ENCODE measurements around the gene KCNC3.

Gene KCNC3

DNA sequence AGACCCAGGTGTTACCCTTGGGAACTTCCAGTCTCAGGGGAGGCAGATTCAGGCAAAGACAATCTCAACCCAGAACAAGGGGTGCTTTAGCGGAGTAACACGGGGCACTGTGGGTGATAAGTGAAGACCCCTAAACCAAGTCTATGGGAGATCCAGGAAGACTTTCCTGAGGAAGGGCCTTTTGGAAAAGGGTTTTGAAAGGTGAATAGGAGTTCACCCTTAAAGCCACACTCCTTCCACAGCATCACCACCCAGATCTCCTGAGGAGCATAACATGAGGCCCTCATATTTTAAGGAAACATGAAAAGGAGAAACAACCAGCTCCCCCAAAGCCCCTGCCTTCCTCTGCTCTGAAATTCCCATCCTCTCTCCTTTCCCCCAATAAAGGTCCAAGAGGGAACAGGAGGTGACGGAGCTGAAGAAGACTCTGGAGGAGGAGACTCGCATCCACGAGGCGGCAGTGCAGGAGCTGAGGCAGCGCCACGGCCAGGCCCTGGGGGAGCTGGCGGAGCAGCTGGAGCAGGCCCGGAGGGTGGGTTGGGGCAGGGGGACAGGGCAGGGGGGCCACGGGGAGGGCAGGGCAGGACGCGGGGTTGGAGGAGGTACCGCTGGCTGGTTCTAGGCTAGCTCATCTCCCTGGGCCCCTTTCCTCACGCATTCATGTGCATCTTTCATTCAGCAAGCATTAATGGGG lies 52.7 kb downstream of the KCNC3 start:
- no peak for DNase-seq (ENCODE audit: low read depth)

DNA sequence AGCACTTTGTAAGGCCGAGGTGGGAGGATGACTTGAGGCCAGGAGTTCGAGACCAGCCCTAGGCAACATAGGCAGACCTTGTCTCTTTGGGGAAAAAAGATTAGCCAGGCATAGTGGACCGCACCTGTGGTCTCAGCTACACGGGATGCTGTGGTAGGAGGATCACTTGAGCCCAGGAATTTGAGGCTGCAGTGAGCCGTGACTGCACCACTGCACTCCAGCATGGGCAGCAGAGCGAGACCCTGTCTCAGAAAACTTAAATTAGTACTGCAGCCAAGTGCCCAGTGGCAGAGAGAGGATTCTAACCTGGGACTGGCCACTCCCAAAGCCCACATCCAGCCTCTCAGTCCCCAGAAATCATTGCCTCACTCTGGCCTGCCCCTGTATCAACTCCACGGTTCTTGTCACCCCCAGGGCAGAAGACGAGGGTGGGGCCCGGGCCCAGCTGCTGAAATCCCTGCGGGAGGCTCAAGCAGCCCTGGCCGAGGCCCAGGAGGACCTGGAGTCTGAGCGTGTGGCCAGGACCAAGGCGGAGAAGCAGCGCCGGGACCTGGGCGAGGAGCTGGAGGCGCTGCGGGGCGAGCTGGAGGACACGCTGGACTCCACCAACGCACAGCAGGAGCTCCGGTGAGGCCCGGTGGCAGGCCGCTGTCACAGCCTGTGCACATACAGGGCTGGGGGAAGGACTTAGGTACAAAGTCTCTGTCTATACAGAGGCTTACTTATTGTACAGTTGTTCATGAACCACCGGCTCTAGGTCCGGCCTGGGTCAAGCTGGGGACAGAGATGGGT lies 53.4 kb downstream of the KCNC3 start:
- DNase-seq (ENCODE audit: low read depth): no peak

DNA sequence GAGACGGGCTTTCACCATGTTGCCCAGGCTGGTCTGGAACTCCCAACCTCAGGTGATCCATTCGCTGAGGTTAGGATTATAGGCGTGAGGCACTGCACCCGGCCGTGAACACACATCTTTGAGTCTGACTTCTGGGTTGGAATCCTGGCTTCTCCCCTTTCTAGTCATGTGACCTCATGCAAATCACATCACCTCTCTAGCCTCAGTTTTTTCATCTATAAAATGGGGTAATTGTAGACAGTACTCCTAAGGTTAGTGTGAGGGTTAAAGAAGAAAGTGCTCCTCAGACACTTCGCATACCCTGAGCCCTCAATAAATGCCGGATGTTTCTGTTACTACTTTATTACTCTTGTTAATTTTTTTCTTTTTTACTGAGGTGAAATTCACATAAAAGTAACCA lies 55.4 kb downstream of the KCNC3 start:
- DNase-seq (ENCODE audit: low read depth): no peak

DNA sequence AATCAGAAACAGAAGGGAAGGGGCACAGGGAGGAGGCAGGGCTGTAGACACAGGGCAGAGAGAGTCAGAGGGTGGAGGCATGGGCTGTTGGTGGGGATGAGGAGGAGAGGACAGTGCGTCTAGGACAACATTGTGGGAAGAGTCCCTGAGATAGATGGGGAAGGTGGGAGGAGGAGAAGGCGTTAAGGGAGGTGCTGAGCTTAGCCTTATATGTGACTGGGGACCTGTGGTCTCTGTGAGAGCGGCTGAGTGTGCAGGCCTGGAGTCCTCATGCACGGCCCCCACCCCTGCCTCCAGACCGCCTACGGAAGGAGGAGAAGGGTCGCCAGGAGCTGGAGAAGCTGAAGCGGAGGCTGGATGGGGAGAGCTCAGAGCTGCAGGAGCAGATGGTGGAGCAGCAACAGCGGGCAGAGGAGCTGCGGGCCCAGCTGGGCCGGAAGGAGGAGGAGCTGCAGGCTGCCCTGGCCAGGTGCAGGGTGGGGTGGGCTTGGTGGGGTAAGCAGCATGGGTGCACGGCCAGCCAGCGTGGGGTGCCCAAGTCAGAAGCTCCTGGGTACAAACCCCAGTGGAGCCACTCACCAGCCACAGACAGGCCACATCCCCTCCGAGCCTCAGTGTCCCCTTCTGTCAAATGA lies 56.8 kb downstream of the KCNC3 start:
- DNase-seq (ENCODE audit: low read depth): no peak

DNA sequence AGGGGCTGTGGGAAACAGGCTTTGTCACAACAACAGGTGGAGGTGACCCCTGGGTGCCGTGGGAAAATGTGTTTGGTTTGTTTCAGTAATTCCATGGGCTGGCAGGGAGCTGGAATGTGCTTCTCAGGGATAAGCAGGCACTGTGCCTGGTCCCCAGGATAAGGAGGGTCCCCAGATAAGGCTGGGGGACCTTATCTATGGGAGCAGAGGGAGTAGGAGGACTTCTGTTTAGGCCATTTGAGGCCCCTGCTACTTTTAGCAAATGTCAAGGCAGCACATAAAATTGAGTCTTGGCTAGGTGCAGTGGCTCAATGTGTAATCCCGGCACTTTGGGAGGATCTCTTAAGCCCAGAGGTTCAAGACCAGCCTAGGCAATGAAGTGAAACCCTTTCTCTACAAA lies 59.5 kb downstream of the KCNC3 start:
- no peak for DNase-seq (ENCODE audit: low read depth)

DNA sequence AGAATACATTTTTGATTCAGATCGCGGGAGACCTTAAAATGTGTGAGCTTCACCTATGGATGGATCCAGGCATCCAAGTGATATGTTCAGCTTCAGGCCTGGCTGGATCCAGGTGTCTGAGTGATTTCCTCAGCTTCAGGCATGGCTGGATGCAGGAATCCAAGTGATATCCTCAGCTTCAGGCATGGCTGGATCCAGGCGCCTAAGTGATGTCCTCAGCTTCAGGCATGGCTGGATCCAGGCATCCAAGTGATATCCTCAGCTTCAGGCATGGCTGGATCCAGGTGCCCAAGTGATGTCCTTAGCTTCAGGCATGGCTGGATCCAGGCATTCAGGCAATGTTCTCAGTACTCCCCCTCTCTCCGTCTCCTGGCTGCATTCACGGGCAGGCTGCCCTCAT lies 60.7 kb downstream of the KCNC3 start:
- DNase-seq (ENCODE audit: low read depth): no peak

DNA sequence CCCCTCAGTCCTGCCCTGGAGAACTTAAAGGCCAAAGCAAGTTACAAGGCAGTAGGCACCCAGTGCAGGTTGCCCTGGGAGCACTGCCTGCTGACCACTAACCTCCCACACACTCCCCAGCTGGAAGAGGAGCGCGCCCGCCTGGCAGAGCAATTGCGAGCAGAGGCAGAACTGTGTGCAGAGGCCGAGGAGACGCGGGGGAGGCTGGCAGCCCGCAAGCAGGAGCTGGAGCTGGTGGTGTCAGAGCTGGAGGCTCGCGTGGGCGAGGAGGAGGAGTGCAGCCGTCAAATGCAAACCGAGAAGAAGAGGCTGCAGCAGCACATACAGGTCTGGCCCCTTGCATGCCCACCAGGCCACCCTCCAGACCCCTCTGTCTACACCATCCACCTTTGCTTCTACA lies 61.1 kb downstream of the KCNC3 start:
- no peak for DNase-seq (ENCODE audit: low read depth)

DNA sequence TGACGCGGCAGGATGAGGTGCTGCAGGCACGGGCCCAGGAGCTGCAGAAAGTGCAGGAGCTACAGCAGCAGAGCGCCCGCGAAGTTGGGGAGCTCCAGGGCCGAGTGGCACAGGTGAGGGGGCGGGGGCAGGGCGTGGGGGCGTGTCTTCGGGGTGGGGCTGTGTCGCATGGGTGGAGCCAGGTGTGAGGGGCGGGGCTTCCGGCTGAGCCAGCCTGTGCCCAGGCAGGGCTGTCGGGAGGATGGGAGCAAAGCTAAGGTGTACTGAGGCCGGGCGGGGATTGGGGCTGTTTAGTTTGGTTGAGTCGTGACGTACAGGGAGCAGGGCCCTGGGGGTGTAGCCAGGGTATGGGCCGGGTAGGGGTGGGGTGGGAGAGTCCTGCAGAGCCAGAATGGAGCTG lies 62.3 kb downstream of the KCNC3 start:
- DNase-seq (ENCODE audit: low read depth): no peak

DNA sequence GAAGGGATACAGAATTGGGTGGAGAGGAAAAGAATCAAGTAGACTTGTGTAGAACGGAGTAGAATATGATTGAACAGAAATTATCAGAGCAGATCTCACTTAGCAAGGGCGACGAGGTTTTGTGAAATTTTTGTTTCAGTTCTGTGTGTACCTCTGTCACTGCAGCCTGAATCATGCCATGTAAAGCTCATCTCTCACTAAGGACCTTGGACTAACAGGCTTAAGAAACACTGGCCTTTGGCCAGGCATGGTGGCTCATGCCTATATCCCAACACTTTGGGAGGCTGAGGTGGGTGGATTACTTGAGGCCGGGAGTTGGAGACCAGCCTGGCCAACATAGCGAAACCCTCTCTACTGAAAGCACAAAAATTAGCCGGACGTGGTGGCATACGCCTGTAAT lies 63.1 kb downstream of the KCNC3 start:
- no peak for DNase-seq (ENCODE audit: low read depth)

DNA sequence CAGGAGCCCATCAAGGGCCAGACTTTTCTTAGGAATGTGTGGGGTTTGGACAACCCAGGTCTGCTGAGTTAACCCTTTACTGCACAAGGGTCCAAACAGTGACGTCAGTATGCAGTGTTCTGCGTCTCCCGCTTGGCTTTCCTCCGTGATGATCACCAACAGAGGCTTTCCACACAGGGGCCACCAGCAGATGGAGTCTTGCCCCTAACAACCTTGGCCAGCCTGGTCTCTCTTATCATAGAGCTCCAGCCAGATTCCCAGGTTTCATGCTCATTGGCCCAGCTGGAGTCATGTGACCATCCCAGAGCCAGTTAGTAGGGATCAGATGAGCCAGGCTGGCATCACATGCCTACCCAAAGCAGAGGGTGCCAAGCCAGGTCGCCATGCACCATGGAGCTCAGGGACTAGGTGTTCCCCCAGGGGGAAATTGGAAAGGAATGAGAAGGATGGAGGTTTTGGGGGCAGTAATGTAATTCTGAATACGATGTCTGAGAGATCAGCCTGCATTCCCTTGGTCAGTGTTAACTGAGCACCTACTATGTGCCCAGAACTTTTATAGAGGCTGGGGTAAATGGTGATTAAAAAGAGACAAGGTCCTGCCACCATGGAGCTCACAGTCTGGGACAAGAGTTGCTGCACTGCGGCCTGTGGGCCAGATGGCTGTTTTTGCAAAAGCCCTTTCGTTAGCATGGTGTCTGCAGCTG lies 64.5 kb downstream of the KCNC3 start:
- no peak for DNase-seq (ENCODE audit: low read depth)

DNA sequence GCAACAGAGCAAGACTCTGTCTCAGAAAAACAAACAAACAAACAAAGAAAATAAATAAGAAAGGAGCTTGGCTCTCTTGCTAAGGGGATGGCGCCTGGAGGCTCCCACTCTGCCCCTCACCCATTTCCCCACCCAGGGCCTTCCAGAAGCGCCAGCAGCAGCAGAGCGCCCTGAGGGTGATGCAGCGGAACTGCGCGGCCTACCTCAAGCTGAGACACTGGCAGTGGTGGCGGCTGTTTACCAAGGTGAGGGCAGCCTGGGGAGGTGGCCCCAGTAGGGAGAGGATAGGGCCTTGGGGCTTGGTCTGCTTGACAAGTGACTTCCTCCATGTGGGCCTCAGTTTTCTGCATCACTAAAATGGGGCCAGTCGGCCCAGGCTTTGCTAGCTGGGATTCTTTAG lies 66.0 kb downstream of the KCNC3 start:
- DNase-seq (ENCODE audit: low read depth): no peak

All from HS-27A (cell line).